Measurements from ENCODE around the gene ODAD3.

DNA sequence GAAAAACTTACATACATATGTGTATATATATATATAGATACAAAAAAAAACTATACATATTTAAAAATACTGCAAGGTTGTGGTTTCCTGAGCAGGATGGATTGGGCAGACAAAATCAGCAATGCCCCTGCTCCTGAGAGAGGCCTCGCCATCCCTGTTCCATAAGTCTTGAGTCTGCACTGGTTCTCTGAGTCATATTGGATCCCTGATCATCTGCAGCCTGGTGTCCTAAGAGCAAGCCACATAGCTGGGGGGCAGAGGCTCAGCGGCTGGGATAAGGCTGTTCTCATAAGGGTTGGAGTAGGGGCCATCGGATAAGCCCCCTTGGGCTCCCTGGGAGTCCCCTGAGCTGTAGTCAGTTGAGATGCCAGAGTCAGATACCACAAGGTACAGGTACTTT is 57.2 kb downstream of the ODAD3 start:
- TF ChIP-seq, protein P1, sequence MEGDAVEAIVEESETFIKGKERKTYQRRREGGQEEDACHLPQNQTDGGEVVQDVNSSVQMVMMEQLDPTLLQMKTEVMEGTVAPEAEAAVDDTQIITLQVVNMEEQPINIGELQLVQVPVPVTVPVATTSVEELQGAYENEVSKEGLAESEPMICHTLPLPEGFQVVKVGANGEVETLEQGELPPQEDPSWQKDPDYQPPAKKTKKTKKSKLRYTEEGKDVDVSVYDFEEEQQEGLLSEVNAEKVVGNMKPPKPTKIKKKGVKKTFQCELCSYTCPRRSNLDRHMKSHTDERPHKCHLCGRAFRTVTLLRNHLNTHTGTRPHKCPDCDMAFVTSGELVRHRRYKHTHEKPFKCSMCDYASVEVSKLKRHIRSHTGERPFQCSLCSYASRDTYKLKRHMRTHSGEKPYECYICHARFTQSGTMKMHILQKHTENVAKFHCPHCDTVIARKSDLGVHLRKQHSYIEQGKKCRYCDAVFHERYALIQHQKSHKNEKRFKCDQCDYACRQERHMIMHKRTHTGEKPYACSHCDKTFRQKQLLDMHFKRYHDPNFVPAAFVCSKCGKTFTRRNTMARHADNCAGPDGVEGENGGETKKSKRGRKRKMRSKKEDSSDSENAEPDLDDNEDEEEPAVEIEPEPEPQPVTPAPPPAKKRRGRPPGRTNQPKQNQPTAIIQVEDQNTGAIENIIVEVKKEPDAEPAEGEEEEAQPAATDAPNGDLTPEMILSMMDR (IDR thresholded peaks at IDR 0.05; ENCODE audit: poor library complexity) = no peak
- TF ChIP-seq EZH2 (IDR thresholded peaks at IDR 0.05; ENCODE audit: borderline replicate concordance) = no peak

Measured in hepatocyte (in vitro differentiated cells).